ENCODE measurements around the gene MSN. TPM values are rescaled to one million over a fixed set of nuclear protein-coding genes. Genes with fewer than 3 reads are reported as not detected.

MSN gene
- total RNA-seq, 1 donor from 2014 or later: 657 TPM

- intact Hi-C loops (cut with micrococcal nuclease): no loop called here
Observed at GRCh38 chrX:65769564-65770292, 102.3 kb downstream of the MSN start.

GRCh38 chrX:65772842-65773241 is 105.4 kb downstream of the MSN start:
- intact Hi-C loops (cut with micrococcal nuclease): no loop called here

DNA sequence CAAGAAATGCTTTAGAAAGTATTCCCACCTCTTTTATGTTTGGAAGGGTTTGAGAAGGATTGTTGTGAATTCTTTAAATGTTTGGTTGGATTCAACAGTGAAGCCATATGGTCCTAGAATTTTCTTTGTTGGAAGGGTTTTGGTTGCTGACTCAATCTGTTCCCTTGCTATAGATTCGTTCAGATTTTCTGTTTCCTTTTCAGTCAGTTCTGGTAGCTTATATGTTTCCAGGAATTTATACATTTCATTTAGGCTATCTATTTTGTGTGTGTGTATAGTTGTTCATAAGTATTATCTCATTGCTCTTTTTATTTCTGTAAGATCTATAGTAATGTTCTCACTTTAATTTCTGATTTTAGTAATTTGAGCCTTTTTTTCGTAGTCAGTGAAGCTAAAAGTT is 114.4 kb downstream of the MSN start:
- intact Hi-C loops (cut with micrococcal nuclease): no loop called here

DNA sequence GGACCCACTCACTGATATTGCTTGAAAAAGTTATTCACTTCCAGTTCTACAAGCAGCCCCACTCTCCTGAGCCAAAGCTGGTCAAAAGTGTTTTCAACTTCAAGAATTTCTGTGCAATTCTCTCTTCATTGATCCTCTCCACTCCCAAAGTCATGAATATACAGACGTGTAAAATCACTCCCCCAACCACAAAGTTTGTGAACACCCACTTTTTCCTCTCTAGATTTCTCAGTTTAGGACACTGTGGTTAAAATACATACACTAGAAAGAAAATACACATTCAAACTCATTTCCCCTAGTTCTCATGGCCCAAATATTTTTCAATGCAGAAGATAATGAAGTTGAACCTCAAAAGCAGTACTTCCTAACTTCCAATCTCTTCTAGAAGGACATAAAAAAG is 116.3 kb downstream of the MSN start:
- intact Hi-C loops (cut with micrococcal nuclease): no loop called here

Other genes with a start within 250 kb of the MSN start
- gene LAS1L, start 132.9 kb upstream of the MSN start, total RNA-seq: 41.2 and 43.2 TPM in 2 replicates

Data from T-helper 1 cell treated with Interleukin-12 subunit alpha and Interleukin-12 subunit beta and Interleukin-4 antibody, amounts not matched to agents 30 ng/mL and 1 ng/mL, for 36 hours (primary cell).